Keratinocyte (primary cell): Measurements from ENCODE around the gene NEDD8. TPM values are rescaled to one million over a fixed set of nuclear protein-coding genes. Genes with fewer than 3 reads are reported as not detected.

Source experiments
- DNase-seq: peaks from one replicate; pipeline ENCODE4 v3.0.0-alpha.2; 2011; ENCODE audit warnings: low read depth, missing footprints, low spot score
- FAIRE-seq: peaks from 2 replicates; lab custom pipeline; 2011; peaks lifted over from hg19 to GRCh38; lab: Jason Lieb, UNC
- H2AFZ ChIP-seq: 2 replicates; pipeline ENCODE4 v1.6.0; 2012; ENCODE audit warnings: low read length, control low read depth, inconsistent platforms; ENCODE audit not compliant: control insufficient read depth
- H3K27ac ChIP-seq: 2 replicates; pipeline ENCODE4 v1.5.1; 2011; ENCODE audit warnings: low read length; ENCODE audit not compliant: control insufficient read depth, insufficient read depth
- H3K27me3 ChIP-seq: 3 replicates; pipeline ENCODE4 v1.6.0; 2011; ENCODE audit warnings: low read length; ENCODE audit not compliant: control insufficient read depth, insufficient read depth; ENCODE audit errors: extremely low read depth
- H3K36me3 ChIP-seq, 2 experiments: 2 replicates in 1 of 2; 3 replicates in 1 of 2; pipeline ENCODE4 v1.5.1; 2011; ENCODE audit warnings: low read length in 2 of 2, mild to moderate bottlenecking in 1 of 2; ENCODE audit not compliant: control insufficient read depth in 2 of 2, insufficient read depth in 2 of 2; ENCODE audit errors: extremely low read depth in 1 of 2
- H3K4me1 ChIP-seq: 3 replicates; pipeline ENCODE4 v1.5.1; 2011; ENCODE audit warnings: low read length; ENCODE audit not compliant: control insufficient read depth, insufficient read depth; ENCODE audit errors: extremely low read depth
- H3K4me2 ChIP-seq: 3 replicates; pipeline ENCODE4 v1.6.0; 2011; ENCODE audit warnings: low read depth, low read length; ENCODE audit not compliant: control insufficient read depth, insufficient read depth; ENCODE audit errors: extremely low read depth
- H3K4me3 ChIP-seq, 3 experiments: fragments of 200-600 bp in 1 of 3; sonication (generic) in 1 of 3; 2 replicates in 2 of 3; 3 replicates in 1 of 3; pipeline ENCODE4 v1.5.1; 2011 to 2016; ENCODE audit warnings: low read length in 3 of 3, mild to moderate bottlenecking in 3 of 3, control low read depth in 2 of 3, inconsistent platforms in 1 of 3, low read depth in 1 of 3, mixed read lengths in 1 of 3, mixed run types in 1 of 3, moderate library complexity in 1 of 3; ENCODE audit not compliant: control insufficient read depth in 2 of 3, insufficient read depth in 2 of 3; ENCODE audit errors: extremely low read depth in 1 of 3
- H3K79me2 ChIP-seq: 2 replicates; pipeline ENCODE4 v1.6.0; 2012; ENCODE audit warnings: low read length; ENCODE audit not compliant: control insufficient read depth, insufficient read depth
- H3K9ac ChIP-seq: 3 replicates; pipeline ENCODE4 v1.6.0; 2011; ENCODE audit warnings: low read length; ENCODE audit not compliant: control insufficient read depth, insufficient read depth; ENCODE audit errors: extremely low read depth
- H3K9me1 ChIP-seq: 3 replicates; pipeline ENCODE4 v1.6.0; 2011; ENCODE audit warnings: low read length; ENCODE audit not compliant: control insufficient read depth, insufficient read depth; ENCODE audit errors: extremely low read depth
- H3K9me3 ChIP-seq: 2 replicates; pipeline ENCODE4 v1.5.1; 2012; ENCODE audit warnings: low read depth, low read length; ENCODE audit not compliant: control insufficient read depth
- H4K20me1 ChIP-seq: 3 replicates; pipeline ENCODE4 v1.6.0; 2011; ENCODE audit warnings: low read length; ENCODE audit not compliant: control insufficient read depth, insufficient read depth; ENCODE audit errors: extremely low read depth
- CTCF ChIP-seq, 3 experiments: IDR thresholded peaks in 1 of 3; conservative IDR thresholded peaks in 1 of 3; optimal IDR thresholded peaks in 1 of 3; 2 replicates in 2 of 3; 3 replicates in 1 of 3; pipeline versions ENCODE3 to v1.5.1; 2011; ENCODE audit warnings: low read length in 3 of 3, mild to moderate bottlenecking in 3 of 3, moderate library complexity in 2 of 3, control low read depth in 1 of 3, inconsistent platforms in 1 of 3; ENCODE audit not compliant: insufficient read depth in 2 of 3; ENCODE audit errors: extremely low read depth in 1 of 3
- EZH2 ChIP-seq: IDR thresholded peaks from one replicate; pipeline ENCODE4 v1.6.1; 2012; ENCODE audit warnings: inconsistent platforms, mild to moderate bottlenecking, low read length, moderate library complexity
- dilution Hi-C: fragments of 300-500 bp; cut with MboI; formaldehyde crosslinking; loops from one replicate; pipeline ENCODE4 v1.7.0; 2020; ENCODE audit warnings: low sequenced_read_pairs; ENCODE audit not compliant: extremely low pct_ligation_motif_present
- polyA plus RNA-seq, 5 experiments: library from polyadenylated mRNA; depleted of rRNA in 3 of 5; stranded (reverse) in 3 of 5; stranded (forward) in 1 of 5; unstranded in 1 of 5; fragments of >200 nt; gene quantifications; 1 replicate in 1 of 5; 2 replicates in 3 of 5; 3 replicates in 1 of 5; pipeline versions ENCODE4 v1.2.1 to v1.2.3, GENCODE V29; 2011 to 2012; ENCODE audit warnings: missing spikeins in 2 of 5, low read depth in 1 of 5, low replicate concordance in 1 of 5

Gene NEDD8
- polyA plus RNA-seq, 1 donor (not counting 4 experiments of a cell fraction or from before 2014, with no cell fraction given): 509 TPM

GRCh38 chr14:24256960-24257359 is 24.8 kb upstream of the NEDD8 start:
- no peak for DNase-seq
- FAIRE-seq: no peak
- no peaks in the 10 kb centered on the region for H3K27me3 ChIP-seq
- no peak overlapping the region for H3K4me2 ChIP-seq
- H3K9me1 ChIP-seq: no peaks in the 10 kb centered on the region
- no peaks in the 10 kb centered on the region for H3K79me2 ChIP-seq
- H3K27ac ChIP-seq: no peak overlapping the region
- H4K20me1 ChIP-seq: no peaks in the 10 kb centered on the region
- no peak overlapping the region for H2AFZ ChIP-seq
- peaks cover 13% of the 10 kb centered on the region for H3K4me1 ChIP-seq
- TF ChIP-seq EZH2 (no peak), CTCF (optimal IDR thresholded peaks at IDR 0.05 in 1 of 3, IDR thresholded peaks at IDR 0.05 in 1 of 3, conservative IDR thresholded peaks at IDR 0.05 in 1 of 3; ENCODE audit: extremely low read depth in 1 of 3, insufficient read depth in 2 of 3, low read length in 3 of 3) (no peak)
- H3K9me3 ChIP-seq: no peaks in the 10 kb centered on the region
- dilution Hi-C loops: no loop called here
- no peak overlapping the region for H3K9ac ChIP-seq
- H3K4me3 ChIP-seq: no peak overlapping the region
- H3K36me3 ChIP-seq: peaks cover 18 to 22% of the 10 kb centered on the region in 2 experiments

- no peaks in the 10 kb centered on the region for H3K27me3 ChIP-seq
- FAIRE-seq: no peak
- no peaks in the 10 kb centered on the region for H4K20me1 ChIP-seq
- H3K4me2 ChIP-seq: no peak overlapping the region
- no peak for DNase-seq
- H2AFZ ChIP-seq: no peak overlapping the region
- peaks cover 18 to 25% of the 10 kb centered on the region in 2 experiments for H3K36me3 ChIP-seq
- TF ChIP-seq EZH2: no peak
- H3K79me2 ChIP-seq: no peaks in the 10 kb centered on the region
- H3K9me3 ChIP-seq: no peaks in the 10 kb centered on the region
- no peak overlapping the region for H3K9ac ChIP-seq
- H3K9me1 ChIP-seq: no peaks in the 10 kb centered on the region
- H3K4me1 ChIP-seq: peaks cover 13% of the 10 kb centered on the region
- dilution Hi-C loops: no loop called here
- no peak overlapping the region for H3K27ac ChIP-seq
- H3K4me3 ChIP-seq: no peak overlapping the region
Measured at GRCh38 chr14:24255931-24256711, 24.0 kb upstream of the NEDD8 start.
